ENCODE results near the gene PCDHA8.
"Not testable (repeated sequence)": the region's sequence is repeated elsewhere in the genome, so short reads cannot be mapped to it uniquely, and the experiment has no call there.

Gene PCDHA8

GRCh38 chr5:140869555-140869886 lies 28.5 kb downstream of the PCDHA8 start:
- no peak for DNase-seq (ENCODE audit: low spot score)

- no peak for DNase-seq (ENCODE audit: low spot score)
These were observed 29.5 kb downstream of the PCDHA8 start for GRCh38 chr5:140870221-140871201.

- DNase-seq (ENCODE audit: low spot score), result no peak
These were observed 34.4 kb downstream of the PCDHA8 start, which contains the start of gene PCDHA12 for GRCh38 chr5:140875085-140876065. TSS of gene PCDHA12 (plus strand) at chr5:140875308. CDS start at chr5:140875473, 165 bp downstream.

GRCh38 chr5:140876541-140877261 lies 35.7 kb downstream of the PCDHA8 start:
- DNase-seq (ENCODE audit: low spot score), result not testable (repeated sequence)

GRCh38 chr5:140877262-140877581 lies 36.2 kb downstream of the PCDHA8 start:
- DNase-seq (ENCODE audit: low spot score), result no peak

GRCh38 chr5:140881889-140882590 lies 41.1 kb downstream of the PCDHA8 start, which contains the start of gene PCDHA13:
TSS of gene PCDHA13 (plus strand) at chr5:140882124. CDS start at chr5:140882269, 145 bp downstream.
- DNase-seq (ENCODE audit: low spot score), result no peak

GRCh38 chr5:140882591-140882899 lies 41.6 kb downstream of the PCDHA8 start:
- DNase-seq (ENCODE audit: low spot score), result no peak

GRCh38 chr5:140883373-140883772 lies 42.4 kb downstream of the PCDHA8 start:
- no peak for DNase-seq (ENCODE audit: low spot score)

- DNase-seq (ENCODE audit: low spot score), result no peak
These were observed 43.1 kb downstream of the PCDHA8 start for GRCh38 chr5:140883927-140884697.

All from hematopoietic multipotent progenitor cell treated with erythropoietin and hydrocortisone succinate and interleukin-3 and kit ligand, for 17 days (in vitro differentiated cells).